Stimulated activated CD8-positive, alpha-beta memory T cell treated with anti-CD3 and anti-CD28 coated beads, Interleukin-2, amount 100 ng/mL, for 48 hours (primary cell): Measurements from ENCODE around the gene PDLIM5.
"Not testable (repeated sequence)": the region's sequence is repeated elsewhere in the genome, so short reads cannot be mapped to it uniquely, and the experiment has no call there.

Experiments
- DNase-seq, 2 donors: peaks; one replicate each; pipeline ENCODE4 v3.0.0-alpha.2; 2020; ENCODE audit warnings: low read depth in 2 of 2

PDLIM5 gene

DNA sequence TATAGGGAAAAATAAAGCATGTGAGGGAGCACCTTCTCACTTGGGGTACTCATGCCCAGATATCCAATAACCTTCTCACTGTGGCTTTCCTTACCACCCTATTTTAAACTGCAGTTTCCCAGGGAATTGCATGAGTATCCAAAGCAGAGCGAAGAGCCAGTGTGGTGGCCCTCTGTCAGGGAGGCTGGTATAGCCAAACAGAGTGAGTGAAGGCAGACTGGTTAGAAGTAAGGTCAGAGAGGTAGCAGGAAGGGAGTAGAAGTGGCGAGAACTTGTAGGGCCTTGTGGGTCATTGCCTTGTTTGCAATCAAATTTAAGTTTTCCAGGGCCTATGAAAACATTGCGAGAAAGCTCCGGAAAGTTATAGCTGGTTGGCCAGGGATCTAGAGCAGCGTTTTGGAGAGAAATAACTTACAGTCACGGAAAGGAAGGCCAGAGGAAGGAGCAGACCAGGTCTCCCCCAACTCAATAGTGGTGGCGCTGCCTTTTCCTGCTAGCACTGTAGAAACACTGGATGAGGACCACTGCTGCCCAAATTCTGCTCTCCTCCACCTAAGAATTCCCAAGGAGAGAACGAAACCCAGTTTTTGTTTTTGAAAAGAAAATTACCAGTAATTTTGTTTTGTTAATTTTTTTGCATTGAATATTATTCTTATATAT is 77.2 kb downstream of the PDLIM5 start:
- no peak for DNase-seq

- no peak for DNase-seq
Measured at GRCh38 chr4:94530073-94530472, 78.3 kb downstream of the PDLIM5 start.

DNA sequence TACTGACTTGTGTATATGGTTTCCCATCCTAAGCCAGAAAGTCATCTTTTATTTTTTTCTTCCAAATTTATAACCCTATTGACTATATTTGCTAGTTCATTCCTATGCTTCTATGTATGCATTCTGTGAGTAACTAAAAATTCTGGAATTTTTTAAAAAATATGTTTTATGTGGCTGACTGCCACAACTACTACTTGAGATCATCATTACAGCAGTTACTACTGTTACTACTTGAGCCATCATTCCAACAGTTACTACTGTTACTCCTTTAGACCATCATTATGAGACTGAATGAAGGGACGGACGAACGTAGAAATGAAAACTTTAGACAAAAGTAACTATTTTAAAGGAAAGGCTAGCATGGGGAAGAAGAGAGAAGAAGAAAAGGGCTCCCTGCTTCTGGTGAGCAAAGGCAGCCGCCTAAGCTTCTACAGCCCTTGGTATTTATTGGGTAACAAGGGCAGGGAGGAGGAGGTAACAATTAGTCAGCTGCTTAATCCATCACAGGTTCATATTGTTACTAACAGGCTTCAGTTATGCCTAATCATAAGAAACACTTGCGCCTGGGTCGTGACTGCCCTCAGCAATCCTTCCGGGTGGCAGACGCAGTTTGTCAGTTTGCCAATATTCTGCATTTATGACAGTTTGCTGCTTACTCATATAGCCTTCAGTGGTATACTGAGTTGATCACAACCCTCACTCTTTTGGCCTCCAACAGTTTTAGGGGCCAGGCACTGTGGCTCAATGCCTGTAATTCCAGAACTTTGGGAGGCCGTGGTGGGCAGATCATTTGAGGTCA is 80.4 kb downstream of the PDLIM5 start:
- DNase-seq = no peak

GRCh38 chr4:94533405-94534223 is 81.9 kb downstream of the PDLIM5 start:
- no peak for DNase-seq

GRCh38 chr4:94534401-94535312 is 82.9 kb downstream of the PDLIM5 start:
- no peak for DNase-seq

GRCh38 chr4:94536049-94536448 is 84.3 kb downstream of the PDLIM5 start:
- no peak for DNase-seq

GRCh38 chr4:94536649-94537469 is 85.1 kb downstream of the PDLIM5 start:
- no peak for DNase-seq

DNA sequence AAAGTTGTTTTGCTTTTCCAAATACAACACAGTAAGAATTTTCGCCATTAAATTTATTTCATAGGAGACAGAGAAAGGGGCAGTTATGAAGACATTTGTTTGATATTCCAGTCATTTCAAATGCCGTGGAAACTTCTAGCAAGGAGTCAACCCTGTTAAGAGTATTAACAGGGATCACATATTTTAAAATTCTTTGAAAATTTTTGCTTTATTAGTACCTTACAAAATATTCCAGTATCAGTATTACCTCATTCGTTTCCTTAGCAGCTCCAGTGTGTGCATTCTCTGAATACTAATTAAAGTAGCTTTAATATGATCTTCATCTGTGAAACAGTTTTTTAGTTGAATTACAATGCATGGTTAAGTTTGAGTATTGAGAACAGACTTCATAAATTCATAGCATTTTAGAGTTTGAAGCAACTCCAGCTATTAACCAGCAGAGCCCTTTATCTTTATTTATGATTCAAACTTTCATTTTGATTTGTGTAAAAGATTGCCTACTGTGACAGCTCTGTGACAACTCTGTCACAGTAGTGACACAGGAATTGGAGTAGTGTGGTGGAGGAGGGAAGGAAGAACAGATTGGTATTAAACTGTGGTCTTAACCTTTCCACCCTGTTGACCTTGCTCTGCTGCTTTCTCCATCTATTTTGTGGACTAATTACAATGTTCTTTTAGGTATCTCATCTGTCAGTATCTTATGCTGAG is 86.3 kb downstream of the PDLIM5 start:
- no peak for DNase-seq

DNA sequence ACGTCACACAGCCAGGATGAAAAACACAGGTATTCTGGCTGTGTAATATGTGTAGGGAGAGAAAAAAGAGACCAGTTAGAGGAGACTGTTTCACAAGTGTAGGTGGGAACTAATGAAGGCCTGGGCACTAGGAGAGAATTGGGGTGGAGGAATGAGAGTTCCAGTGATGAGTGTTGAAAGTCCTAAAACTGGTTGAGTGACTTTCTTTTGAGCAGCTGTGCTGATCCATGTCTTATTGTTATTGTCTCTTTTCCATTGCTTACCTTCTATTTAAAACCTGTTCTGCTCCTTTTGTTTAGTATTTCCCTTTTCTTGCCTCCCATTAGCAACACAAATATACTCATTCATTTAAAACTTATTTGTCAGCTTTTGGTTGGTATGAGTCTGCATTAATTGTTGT is 88.7 kb downstream of the PDLIM5 start:
- no peak for DNase-seq

GRCh38 chr4:94544811-94545210 is 93.1 kb downstream of the PDLIM5 start:
- no peak for DNase-seq

DNA sequence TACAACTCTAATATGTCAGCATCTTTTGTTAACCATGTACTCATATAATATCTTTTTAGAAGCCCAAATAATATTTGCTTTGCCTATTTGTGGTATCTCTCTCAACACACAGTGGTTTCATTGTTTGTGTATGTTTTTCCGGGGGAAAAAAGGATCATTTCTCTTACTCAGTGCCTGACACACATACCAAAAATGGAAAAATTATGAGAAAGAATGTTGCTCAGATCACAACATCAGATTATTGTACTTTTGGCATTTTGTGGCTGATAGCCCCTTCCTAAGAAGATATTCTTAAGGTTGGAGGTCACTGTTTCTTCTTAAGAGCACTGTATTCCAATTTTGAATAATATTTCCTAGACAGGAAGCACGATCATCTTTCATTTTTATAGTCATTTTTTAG is 93.6 kb downstream of the PDLIM5 start:
- no peak for DNase-seq

DNA sequence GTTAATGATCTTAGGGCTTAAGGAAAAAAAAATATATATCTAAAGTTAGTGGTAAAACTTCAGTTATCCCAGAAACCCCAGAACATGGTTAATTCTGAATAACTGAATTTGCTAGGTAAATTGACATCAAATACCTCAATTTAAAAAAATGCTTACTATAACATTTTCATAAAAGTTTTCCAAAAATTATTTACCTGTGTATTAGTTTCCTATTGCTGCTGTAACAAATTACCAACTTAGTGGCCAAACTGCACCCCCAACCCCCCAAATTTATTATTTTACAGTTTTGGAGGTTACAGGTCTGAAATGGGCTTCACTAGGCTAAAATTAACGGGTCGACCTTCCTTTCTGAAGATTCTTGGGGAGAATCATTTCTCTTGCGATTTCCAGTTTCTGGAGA is 95.2 kb downstream of the PDLIM5 start:
- DNase-seq = no peak

GRCh38 chr4:94548571-94548970 is 96.8 kb downstream of the PDLIM5 start:
- no peak for DNase-seq

- DNase-seq = no peak
Measured at GRCh38 chr4:94550352-94550751, 98.6 kb downstream of the PDLIM5 start.

DNA sequence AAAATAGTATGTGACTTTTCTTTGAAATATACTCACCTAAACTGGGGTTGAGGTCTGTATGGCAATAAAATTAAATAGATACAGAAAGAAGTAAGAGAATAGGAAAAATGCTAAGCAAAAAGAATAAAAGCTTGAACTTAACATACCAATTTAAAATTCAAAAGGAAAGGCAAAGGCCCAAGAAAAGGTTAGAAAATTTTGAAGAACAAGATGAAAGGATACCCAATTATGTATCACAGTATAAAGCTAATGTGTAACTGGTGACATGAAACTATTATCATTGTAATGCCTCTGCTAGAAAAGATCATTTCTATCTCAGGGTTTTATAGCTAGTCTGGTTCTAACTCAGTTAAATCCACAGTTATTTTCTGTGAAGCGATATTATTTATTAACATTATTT is 99.1 kb downstream of the PDLIM5 start:
- DNase-seq = no peak

DNA sequence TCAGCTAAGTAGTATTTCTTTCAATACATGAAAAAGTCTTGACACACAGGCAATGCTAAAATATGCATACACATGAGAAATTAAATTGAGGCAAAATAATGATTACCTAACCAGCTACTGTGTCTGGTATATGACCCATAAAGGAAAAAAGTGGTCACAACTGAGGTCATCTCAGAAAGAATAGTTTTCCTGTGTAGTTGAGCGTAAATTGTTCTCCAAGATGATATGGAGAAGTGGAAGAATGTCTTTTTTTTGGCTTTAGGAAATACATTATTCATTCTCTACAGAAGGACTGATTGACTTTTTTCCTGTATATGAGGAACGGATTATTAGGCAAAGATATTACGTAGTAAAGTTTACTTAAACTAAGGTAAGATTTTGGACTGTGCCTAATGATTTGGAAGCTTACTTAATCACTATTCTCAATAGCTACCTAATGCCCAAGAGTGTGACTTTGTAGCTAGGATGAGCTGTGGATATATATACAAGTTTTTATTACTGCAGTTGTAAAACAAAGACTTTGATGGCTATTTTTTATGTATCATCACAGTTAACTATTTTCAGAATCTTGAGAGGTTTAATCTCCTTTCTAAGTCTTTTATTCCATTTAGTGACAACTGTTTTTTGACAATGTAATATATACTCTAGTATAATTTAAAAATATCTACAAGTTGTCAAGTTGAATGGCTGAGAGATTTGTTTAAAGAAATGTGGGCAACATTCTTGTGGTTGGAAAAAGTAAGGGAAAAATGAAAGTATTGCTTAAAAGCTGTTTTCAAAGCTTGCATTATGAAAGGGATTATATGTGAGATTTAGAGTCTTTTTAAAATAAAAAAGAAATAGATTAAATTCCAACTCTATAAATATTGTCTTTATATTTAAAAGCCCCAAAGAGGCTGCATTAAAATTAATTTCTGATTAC is 100.2 kb downstream of the PDLIM5 start:
- no peak for DNase-seq

DNA sequence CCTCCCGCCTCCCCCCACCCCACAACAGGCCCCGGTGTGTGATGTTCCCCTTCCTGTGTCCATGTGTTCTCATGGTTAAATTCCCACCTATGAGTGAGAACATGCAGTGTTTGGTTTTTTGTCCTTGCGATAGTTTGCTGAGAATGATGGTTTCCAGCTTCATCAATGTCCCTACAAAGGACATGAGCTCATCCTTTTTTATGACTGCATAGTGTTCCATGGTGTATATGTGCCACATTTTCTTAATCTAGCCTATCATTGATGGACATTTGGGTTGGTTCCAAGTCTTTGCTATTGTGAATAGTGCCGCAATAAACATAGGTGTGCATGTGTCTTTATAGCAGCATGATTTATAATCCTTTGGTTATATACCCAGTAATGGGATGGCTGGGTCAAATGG is 104.3 kb downstream of the PDLIM5 start:
- DNase-seq = not testable (repeated sequence)

- DNase-seq = not testable (repeated sequence)
Measured at GRCh38 chr4:94557632-94558031, 105.9 kb downstream of the PDLIM5 start.

GRCh38 chr4:94558392-94558904 is 106.7 kb downstream of the PDLIM5 start:
- no peak for DNase-seq
